UCSD-AML1 (cell line): Measurements from ENCODE around the gene NDUFS2.
A peak's percentile ranks its signal among the peaks of the same experiment; 100 is the strongest.

ENCODE experiments used
- DNase-seq: peaks from one replicate; lab custom pipeline; 2025; ENCODE audit not compliant: unreplicated experiment; lab: John Stamatoyannopoulos, UW

NDUFS2 gene

DNA sequence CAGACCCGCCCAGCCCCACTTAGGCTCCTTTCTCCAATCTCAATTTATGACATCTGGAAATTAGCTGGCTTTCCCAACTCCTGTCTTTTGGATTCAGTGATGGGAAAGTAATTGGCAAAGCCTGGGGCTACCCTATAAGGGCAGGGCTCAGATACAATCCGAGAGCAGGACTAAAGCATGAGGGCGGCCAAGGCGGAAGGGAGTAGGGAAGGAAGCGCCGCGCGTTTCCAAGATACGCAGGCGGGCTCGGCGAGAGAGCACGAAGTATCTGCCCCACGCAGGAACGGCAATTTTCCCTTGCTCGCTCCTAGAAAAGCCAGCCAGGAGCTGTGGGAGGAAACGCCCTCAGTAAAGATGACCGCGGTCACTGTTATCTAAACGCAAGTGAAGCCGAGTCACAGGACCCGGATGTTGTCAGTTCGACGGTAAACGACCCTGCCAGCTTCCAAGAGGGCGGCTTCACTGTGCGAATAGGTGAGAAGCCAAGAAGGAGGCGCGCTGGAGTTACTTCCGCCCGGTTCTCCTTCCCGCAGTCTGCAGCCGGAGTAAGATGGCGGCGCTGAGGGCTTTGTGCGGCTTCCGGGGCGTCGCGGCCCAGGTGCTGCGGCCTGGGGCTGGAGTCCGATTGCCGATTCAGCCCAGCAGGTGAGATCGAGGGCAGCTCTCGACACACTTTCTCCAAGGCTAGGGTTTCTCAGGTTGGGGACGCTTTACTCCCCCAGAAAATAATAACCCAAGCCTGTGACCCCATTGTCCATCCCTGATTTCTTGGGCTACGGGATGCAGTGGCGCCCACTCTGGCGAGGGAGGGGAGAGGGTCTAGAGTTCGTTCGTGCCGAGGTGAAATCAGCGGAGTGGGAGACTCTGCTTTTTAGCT, at the start of gene NDUFS2:
Gene NDUFS2, plus strand, starts transcription at position 532 of the 877 bp plus-strand sequence. Its CDS starts 19 bp downstream, at position 551.
- DNase-seq: peak; percentile 94

GRCh38 chr1:161153176-161153575, 49.0 kb upstream of the NDUFS2 start:
- no peak for DNase-seq

DNA sequence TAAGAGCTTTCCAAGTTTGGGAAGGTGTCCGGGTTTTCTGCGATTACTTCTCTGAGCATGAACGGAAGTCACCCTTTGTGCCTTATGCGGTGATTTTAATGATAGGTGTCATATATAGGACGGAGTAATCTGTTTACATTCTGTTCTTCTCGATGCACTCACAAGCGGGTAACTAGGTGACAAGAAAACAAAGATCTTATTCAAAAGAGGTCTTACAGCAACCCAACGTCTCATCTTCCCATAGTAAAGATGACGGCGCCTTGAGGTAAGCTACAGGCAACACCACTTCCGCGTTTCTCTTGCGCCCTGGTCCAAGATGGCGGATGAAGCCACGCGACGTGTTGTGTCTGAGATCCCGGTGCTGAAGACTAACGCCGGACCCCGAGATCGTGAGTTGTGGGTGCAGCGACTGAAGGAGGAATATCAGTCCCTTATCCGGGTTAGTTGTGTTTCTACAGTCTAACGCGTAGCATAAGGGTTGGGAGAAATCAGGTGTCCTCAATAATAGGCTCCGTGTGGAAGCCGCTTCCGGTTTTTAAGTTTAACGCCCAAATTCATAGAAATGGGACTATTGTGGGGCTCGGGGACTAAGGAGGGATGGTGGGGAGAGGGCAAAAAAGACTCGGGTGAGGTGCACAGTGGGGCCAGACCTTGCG, 48.4 kb upstream of the NDUFS2 start, which contains the start of gene UFC1:
Gene UFC1, plus strand, starts transcription at position 297 of the 656 bp plus-strand sequence. Its CDS starts 20 bp downstream, at position 317.
- DNase-seq: peak; percentile 82

DNA sequence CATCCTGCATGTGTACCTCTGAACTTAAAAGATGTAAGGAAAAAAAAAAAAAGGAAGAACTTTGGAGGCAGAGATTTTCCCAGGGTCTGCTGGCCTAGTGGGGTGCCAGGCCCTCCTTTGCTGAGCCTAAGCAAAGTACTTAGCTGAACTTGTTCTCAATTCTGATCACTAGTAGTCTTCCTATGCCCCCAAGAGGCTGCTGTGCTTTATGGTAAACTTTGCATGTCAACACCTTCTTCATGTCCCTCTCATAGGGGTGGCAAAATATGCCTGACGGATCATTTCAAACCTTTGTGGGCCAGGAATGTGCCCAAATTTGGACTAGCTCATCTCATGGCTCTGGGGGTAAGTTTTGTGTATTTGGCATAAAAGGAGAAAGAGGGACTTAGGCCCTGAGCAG, 44.3 kb upstream of the NDUFS2 start:
- no peak for DNase-seq

DNA sequence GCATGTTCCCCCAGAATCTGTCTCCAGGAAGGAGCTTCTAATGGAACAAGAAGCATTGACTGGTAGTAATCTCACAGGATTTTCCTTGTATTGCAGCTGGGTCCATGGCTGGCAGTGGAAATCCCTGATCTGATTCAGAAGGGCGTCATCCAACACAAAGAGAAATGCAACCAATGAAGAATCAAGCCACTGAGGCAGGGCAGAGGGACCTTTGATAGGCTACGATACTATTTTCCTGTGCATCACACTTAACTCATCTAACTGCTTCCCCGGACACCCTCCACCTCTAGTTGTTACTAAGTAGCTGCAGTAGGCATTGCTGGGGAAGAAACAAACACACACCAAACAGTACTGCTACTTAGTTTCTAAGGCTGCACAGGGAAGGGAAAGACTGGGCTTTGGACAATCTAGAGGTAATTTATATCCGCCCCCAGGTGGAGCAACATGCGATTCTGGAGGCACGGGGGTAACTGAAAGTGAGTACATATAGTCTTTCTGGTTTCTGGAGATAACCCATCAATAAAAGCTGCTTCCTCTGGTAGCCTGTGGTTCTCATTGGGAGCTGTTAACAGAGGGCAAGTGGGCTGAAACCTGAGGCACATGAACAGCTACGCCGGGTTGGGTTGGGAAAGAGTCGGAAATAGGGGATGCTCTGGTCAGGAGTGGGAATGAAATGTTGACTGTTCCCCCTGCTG, 43.7 kb upstream of the NDUFS2 start:
- no peak for DNase-seq

DNA sequence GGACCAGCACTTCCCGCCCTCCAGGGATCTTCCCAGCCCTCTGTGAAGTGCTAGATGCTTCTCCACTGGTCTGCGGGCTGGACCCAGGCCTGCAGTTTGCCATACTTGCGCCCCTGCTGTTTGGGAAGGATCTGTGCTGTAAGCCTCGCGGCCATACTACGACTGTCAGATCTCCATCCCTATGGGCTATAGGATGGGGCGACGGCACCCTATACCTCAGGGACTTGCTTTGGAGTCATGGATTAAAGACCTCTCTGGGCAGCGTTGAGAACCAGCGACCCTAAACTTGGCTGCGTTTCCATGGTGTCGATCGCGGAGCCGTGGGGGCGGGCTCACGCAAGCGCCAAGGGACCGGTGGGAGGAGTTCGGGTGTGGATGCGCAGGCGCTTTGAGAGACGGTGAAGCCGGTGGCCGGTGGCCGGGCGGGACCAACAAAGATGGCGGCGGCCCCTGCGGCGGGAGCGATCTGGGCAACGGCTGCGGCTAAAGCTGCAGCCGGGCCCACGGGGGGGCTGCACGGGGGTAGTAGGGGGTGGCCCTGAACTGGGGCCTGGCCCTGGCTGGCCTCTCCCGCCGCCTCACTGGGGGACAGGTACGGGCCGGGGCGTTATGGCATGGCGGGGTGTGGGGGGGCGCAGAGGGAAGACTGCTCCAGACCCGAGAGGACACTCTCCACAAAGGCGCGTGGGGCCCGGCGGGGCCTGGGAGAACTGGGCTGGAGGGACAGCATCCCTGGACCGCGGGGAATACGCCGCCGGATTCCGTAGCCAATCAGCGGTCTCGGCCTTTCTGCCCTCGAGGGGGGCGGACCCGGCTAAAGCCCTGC, 42.9 kb upstream of the NDUFS2 start, which contains the start of gene USP21:
Gene USP21, plus strand, starts transcription at position 414 of the 826 bp plus-strand sequence. CDS start 1,141 bp downstream, outside the sequence.
- peak; percentile 90 for DNase-seq

DNA sequence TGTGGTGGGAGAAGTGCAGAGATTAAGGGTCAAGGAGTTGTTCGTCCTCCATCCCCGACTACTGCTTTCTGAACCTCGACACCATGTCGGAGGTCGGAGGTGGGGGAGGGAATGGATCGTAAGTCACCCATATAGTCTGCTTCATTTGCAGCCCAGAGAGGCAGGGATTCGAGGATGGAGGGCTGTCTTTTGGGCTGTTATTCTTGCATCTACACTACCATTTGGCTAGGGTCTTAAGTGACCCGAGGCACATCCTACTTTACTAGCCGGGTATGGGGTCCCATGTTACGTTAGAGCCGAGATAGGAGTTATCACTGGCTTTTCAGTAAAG, 42.3 kb upstream of the NDUFS2 start:
- no peak for DNase-seq

- no peak for DNase-seq
Observed at GRCh38 chr1:161160671-161161145, 41.5 kb upstream of the NDUFS2 start.

GRCh38 chr1:161161652-161162051, 40.5 kb upstream of the NDUFS2 start:
- DNase-seq: no peak

DNA sequence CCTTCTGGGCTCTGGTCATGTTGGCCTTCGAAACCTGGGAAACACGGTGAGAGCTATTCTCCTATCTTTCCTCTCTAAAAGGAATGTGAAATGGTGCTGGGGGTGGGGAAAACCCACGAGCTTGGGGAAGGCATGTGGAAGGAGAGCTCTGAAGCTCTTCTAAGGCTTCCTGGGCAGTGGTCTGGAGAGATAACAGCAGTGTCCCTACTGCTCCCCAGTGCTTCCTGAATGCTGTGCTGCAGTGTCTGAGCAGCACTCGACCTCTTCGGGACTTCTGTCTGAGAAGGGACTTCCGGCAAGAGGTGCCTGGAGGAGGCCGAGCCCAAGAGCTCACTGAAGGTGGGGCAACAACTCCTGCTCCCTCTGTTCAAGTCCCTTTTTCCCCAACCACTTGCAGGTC, 40.1 kb upstream of the NDUFS2 start:
- DNase-seq: no peak

DNA sequence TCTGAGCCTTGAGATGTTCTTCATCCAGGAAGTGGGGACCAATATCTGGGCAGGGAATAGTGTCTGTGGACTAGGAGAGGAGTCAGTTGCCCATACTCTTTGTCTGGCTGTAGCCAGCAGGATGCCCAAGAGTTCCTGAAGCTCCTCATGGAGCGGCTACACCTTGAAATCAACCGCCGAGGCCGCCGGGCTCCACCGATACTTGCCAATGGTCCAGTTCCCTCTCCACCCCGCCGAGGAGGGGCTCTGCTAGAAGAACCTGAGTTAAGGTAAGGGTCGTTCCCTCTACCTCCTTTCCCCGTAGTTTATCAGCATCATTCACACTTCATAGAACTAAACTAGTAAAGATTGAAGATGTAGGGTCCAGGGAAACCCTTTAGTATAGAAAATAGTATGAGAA, 39.4 kb upstream of the NDUFS2 start:
- no peak for DNase-seq

DNA sequence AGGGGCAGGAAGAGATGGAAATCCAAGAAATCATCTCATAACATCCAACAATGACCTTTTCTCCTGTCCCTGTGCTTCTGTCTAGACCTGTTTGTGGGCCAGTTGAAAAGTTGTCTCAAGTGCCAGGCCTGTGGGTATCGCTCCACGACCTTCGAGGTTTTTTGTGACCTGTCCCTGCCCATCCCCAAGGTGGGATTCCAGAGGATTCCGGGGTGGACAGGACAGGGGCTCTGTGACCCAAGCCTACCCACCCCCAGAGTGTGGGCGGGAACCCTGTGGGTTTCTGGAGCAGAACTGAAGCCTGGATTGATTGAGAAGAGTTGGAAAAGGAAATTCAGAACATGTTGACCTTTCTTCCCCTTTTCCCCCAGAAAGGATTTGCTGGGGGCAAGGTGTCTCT, 38.4 kb upstream of the NDUFS2 start:
- DNase-seq: no peak

DNA sequence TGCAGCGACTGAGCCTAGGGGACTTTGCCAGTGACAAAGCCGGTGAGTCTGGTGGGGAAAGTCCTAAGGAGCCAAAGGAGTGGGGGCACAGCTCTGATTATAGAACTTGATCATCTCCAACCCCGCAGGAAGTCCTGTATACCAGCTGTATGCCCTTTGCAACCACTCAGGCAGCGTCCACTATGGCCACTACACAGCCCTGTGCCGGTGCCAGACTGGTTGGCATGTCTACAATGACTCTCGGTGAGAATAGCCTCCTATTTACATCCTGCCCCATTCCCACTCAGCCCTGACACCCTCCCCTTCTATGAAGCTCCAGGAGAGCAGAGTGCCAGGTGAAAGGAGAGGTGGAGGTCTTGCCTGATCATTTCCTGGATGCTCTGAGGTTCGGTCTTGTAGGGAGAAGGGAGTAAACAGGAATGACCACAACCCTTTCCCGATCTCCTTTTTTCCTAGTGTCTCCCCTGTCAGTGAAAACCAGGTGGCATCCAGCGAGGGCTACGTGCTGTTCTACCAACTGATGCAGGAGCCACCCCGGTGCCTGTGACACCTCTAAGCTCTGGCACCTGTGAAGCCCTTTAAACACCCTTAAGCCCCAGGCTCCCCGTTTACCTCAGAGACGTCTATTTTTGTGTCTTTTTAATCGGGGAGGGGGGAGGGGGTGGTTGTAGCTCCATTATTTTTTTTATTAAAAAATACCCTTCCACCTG, 37.1 kb upstream of the NDUFS2 start:
- DNase-seq: no peak

DNA sequence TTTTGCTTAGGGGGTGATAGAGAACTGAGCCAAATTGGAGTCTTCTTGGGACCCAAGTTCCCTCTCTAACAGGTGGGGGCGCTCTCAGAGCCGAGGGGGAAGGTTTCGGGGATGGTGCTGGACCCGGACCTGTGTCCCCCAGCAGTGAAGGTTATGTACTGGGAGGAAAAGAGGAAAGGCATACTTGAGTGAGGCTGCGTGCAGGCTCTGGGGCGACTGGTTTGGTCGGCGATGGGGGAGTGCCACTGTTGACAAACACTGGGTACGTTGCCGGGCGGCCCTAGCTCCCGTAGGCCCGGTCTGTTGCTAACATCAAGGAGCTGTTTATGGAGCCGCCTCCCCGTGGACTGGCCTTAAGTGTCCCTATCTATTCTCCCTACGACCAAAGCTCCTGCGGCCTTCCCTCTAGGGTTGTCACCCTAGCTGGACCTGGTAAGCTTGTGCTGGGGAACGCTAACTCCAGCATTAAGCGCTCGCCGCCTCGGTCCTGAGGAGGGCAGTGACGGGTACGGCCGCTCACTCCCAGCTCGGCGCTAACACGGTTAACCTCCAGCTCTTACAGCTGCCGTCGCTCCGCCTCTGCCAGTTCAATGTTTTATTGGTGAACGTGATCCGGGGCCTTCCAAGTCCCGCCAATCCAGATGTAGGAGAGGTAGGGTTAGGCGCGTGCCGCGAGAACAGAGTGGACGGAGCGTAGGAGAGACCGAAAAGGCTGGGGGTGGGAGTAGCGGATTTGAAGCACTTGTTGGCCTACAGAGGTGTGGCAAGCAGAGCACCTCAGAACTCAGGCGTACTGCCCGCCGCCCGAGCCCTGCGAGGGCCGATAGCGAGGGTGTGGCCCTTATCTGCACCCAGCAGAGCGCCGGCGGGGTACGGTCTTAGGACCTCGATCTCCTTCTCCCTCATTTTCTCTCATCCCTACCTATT, 36.2 kb upstream of the NDUFS2 start, which contains the start of gene PPOX:
Gene PPOX, plus strand, starts transcription at position 685 of the 927 bp plus-strand sequence. CDS start 422 bp downstream, outside the sequence.
- peak; percentile 95 for DNase-seq

GRCh38 chr1:161166669-161167548, 35.3 kb upstream of the NDUFS2 start:
- DNase-seq: no peak

- no peak for DNase-seq
Observed at GRCh38 chr1:161168906-161169305, 33.3 kb upstream of the NDUFS2 start.

GRCh38 chr1:161171191-161171590, 31.0 kb upstream of the NDUFS2 start:
- no peak for DNase-seq

- DNase-seq: no peak
Observed at GRCh38 chr1:161171696-161172095, 30.5 kb upstream of the NDUFS2 start.
